CD4-positive, alpha-beta T cell treated with Interleukin-17A for 1 hour (primary cell): Measurements from ENCODE around the gene DOCK1.

Source experiments
- DNase-seq: peaks from one replicate; pipeline ENCODE4 v3.0.0-alpha.2; 2020

DOCK1 gene

DNA sequence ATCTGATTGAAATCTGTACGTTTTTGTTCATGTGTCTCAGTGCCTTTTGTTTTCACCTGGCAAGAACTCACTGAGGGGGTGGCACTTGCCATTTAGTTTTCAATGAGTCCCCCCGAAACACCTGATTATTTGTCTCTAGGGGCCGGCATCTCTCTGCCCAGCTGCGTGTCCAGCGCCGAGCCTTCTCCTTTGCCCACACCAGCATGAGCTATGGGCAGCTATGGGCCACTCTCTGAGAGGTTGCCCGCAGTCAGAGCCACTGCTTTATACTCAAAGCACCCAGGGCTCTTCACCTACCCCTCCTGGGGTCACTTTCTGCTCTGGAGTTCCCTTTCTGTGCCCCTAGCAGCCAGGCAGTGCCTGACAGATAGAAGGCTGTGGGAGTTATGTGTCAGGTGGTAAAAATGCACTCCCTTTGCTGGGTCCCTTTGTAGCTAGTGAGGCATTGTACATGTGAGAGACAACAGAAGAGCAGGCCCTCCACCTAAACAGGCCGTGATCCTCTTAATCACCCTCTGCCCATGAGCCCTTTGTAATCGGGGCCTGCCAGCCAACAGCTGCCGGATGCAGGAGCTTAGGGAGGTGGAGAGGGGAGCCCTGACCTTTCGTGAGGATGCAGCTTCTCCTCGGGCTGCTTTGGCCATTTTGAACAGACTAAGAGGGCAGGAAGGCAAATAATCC, 510.8 kb downstream of the DOCK1 start:
- no peak for DNase-seq

DNA sequence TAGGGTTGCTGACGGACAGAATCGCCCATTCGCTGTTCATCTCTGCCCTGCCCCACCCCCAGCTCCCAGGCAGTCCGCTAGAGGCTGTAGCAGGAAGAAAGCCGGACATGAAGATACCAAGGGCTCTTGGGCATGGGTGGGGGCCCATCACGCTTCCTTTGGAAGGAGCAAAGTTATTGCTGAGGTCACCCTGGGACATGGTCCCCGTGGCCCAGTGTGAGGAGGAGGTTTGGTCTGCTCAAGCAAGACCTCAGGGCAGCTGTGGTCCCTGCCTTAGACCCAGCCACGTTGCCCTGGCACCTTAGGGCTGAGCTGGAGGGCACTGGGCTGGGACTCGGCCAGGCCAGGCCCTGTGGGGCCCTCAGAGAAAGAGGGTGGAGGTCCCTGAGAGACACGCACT, 511.8 kb downstream of the DOCK1 start:
- no peak for DNase-seq

DNA sequence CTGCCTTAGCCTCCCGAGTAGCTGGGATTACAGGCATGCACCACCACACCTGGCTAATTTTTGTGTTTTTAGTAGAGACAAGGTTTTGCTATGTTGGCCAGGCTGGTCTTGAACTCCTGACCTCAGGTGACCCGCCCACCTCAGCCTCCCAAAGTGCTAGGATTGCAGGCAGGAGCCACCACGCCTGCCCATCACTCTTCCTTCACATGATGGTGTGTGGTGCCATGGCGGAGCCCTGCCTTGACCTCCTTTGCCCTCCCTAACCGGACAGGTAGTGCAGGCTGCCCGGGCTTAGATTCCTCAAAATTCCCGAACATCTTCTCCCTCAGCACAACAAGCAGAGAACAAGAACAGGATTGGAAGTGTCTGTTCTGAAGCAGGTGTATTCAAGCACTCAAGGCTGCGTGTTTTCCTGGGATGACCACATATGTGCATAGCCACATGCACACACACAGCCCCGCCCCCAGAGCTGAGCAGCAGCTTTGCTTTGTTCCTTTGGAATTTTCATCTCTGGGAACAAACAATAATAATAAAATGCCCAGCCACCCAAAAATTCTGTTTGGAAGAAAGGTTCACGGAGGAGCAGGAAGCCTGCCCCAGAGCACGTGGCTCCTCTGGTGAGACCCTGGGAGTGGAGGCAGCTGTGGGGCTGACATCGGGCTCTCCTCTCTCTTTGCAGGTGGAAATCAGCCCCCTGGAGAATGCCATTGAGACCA, 512.6 kb downstream of the DOCK1 start:
- no peak for DNase-seq

DNA sequence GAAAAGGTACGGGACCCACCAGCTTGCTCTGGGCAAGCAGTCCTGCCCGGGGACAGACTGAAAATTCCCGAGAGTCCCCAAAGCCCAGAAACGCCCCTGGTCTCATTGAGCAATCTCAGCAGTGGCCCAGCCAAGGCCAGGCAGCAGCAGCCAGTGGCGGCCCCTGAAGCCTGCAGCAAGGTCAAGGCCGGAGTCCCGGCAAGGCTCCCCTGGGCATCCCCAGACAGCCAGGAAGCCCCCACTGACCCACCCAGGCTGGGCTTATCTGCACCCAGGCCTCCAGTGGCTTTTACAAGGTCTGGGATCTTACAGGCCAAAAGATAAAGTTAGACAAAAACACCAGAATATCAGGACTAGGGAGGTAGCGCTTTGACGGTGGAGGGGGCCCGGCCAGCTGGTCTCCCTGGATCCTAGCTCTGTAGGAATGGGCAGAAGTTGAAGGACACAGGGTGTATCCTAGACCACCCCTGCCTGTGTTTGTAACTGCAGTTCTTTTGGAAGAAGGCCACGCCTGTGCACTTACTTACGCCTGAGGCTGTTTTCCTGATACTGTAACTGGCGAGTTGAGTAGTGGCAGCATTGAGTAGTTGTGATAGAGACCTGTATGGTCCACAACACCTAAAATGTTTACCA, 513.4 kb downstream of the DOCK1 start:
- DNase-seq: no peak

DNA sequence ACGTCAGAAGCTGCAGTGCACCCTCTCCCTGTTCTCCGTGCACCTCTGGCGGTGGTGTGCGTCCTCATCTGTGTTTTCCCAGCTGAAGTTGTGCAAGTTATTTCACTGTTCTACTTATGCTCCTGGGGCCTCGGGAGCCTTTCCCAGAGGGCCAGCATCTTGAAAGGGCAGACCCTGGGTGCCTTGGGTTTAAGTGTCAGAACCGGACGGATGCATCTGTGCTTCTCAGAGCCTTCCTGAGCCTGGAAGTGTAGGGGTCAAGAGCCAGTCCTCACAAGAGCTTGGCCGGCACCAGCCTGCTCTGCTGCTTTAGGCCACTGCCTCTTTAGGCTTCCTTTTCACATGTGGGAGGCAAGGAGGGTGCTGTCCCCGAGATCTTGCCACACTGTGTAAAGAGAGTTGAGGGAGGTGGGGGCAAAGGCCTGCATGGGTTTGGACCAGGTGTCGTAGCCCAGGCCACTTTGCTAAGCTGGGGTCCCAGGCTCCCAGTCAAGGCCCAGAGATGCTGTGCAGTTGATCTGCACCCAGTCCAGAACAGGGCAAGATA, 515.0 kb downstream of the DOCK1 start:
- DNase-seq: no peak

DNA sequence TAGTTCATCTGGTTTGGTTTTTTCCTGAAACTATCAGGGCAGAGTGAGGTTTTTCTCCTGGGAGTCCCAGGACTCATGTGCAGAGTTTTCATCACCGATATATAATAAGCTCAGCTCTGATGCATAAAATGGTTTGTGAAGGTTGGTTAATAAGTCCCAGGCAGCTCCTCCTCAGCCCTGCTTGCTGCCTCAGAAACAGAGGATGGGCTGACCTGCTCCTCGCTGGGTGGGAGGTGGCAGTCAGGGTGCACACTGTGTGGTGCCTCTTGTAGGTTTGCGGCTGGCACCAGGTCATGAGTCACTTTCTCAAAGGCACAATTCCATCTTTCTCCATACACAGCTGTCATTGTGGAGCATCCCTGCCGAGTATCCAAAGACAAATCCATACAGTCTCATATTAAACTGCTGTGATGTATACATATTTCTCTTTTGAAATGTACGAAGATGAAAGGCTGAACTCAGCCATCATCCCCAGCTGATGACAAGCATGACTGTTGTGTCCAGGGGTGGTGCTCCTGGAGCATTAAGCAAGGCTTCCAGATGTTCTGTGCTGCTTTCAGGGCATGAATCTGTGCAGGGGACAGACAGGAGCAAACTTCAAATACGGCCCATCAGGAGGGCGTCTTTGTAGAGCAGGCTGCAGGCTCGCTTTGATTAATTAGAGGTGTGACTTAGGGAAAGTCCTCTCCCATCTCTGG, 518.1 kb downstream of the DOCK1 start:
- DNase-seq: no peak

DNA sequence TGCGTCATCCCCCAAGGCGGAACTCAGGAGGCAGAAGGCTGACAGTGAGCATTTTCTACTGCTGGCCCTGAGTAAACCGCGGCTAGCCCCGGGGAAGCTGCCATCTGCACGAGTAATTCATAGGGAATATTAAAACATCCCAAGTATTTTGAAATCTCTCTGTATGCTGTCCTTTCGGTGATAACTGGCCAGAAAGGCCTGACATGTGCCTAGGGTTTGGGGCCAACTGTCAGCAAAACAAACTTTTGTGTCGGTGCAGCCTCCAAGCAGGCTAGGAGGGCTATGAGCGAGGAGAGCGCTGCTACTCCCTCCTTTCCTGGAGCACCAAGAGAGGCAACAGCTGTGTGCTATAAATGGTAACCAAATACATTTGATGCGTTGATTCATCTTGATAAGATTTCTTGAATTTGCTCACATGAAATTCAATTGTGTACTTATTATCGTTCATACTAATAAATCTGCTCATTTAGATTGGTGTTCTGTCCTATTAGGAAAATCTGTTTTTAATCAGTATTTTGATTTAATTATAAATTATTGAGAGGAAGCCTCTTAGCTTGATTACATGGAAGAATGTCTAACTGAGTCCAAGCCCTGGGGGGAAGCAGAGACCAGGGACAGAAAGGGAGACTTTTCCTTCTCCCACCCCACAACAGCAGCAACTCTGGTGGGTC, 519.5 kb downstream of the DOCK1 start:
- no peak for DNase-seq

DNA sequence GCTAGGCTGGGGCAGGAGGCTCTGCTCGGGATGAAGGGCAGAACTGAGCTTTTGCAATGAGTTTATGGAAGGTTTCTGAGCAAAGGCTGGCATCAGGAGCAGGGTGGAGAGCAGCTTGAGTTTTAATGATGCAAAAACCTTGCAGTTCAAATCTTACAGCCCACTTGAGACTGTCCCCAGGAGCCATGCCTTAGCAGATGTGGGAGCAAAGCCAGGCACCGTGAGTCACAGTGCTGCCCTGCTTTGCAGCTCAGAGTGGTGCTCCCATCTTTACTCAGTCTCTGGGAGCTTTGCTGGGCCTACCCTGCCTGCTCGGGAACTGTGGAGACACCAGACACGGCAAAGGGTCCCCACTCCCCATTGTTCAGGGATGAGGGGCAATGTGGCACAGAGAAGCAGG, 521.5 kb downstream of the DOCK1 start:
- DNase-seq: no peak

DNA sequence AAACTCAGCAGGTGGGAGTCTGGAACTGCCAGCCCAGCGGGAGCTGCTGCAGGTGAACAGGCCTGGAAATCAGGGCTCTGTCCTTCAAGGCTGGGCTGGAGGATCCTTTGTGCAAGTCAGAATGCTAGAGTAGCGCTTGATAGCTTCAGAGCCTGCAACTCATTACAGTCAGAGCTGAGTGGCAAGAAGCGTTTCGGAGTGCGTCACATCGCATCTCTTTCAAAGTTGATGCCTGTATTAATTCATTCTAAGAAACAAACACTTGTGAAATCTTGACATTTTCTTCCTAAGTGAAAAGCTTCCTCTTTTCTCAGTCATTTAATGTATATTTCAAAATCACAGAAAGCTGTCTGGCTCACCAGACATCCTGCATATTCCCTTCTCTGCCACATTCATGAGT, 522.7 kb downstream of the DOCK1 start:
- DNase-seq: no peak

DNA sequence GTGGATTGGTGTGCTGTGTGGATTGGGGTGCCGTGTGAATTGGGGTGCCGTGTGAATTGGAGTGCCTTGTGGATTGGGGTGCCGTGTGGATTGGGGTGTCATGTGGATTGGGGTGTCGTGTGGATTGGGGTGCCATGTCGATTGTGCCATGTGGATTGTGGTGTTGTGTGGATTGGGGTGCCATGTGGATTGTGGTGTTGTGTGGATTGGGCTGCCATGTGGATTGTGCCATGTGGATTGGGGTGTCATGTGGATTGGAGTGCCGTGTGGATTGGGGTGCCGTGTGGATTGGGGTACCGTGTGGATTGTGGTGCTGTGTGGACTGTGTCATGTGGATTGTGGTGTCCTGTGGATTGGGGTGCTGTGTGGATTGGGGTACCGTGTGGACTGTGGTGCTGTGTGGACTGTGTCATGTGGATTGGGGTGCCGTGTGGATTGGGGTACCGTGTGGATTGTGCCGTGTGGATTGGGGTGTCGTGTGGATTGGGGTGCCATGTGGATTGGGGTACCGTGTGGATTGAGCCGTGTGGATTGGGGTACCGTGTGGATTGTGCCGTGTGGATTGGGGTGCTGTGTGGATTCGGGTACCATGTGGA, 523.3 kb downstream of the DOCK1 start:
- no peak for DNase-seq

DNA sequence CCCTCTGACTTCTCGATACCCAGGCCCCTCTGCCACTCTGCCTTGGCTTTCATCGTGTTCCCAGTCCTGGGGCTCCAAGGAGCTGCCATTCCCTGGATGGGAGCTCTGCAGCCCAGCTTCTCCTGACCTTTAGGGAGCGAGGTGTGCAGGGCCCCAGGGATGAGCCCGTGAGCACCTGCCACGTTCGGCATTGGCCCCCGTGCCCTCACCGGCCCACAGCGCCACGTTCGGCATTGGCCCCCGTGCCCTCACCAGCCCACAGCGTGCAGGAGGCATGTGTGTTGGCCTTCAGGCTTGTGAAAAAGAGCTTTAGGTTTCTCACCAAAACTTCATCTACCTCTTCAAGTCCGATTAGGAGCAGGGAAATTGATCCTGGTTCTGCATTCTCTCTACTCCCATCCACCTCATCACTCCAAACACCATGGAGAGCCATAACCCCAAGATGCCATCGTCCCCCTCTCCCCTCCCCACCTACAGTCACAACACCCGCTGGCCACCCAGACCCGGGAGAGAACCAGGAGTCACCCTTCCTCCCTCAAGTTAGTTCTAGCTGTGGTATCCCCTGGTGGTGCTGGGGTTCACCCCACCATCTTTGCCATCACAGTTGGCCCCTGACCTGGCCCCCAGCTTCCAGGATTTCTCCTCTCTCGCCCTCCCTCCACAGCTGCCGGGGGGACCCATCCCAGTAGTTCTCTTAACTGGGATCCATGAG, 524.5 kb downstream of the DOCK1 start:
- no peak for DNase-seq

DNA sequence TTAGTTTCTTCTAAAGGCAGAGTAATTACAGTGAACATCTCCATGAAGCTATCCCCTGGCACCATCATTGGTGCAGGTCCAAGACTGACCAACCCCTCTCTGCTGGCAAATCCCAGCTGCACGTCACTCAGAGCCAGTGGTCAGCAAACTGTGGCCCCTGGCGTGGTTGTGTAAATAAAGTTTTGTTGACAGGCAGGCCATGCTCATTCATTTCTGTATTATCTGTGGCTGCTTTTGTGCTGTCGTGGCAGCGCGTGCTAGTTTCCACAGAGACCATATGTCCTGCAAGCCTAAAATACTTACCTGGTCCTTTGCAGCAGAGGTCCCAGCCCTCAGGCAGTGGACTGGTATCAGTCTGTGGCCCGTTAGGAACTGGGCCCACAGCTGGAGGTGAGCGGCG, 526.3 kb downstream of the DOCK1 start:
- DNase-seq: no peak

DNA sequence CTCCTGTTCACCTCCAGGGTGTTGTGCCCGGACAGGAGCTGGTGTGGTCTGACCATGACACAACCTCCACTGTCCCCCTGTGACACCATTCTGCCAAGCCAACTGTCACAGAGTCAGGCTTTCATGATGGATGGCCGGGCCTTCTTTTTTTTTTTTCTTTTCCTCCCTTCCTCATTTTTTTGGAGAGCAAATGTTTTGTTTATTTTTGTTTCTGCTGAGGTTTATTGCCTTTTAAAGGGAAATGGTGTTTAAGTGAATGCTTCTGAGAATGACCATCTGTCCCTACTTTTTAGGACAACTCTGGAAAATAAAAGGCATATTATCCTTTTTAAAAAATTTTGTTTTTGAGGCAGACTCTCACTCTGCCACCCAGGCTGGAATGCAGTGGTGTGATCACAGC, 528.8 kb downstream of the DOCK1 start:
- DNase-seq: no peak

DNA sequence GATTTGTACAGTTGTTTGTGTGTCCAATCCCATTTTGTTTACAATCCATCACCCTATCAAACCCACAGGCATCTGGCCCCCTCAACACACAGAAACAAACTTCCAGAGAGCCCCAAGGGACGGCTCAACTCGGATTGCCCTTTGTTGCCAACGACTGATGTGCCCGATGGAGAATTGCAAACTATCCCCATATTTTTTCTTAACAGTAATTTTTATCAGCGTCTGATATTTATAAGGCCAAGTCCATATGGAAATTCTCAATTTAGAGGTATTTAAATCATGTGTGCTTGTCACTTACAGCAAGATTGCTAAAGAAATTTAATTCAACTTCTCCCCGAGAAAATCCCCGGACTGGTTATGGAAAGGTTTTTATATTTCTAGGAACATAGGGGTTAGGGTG, 530.0 kb downstream of the DOCK1 start:
- DNase-seq: no peak

DNA sequence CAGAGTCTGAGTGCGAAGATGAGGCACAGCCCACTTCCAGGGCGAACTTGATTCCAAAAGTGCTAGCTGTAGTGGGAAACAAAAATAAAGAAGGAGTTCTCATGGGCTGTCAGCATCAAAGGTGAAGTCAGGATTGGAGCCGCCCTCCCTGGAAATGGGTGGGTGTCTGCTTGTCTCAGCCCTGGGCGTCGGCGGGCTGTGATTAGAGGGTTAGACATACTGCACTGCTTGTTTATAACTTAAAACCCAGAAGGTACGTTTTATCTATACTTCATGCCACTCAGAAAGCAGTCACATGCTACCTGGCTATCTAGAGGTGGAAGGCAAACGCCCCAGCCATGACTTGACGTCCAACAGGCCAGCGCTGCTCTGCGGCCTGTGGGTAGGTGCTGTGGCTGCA, 535.1 kb downstream of the DOCK1 start:
- no peak for DNase-seq

DNA sequence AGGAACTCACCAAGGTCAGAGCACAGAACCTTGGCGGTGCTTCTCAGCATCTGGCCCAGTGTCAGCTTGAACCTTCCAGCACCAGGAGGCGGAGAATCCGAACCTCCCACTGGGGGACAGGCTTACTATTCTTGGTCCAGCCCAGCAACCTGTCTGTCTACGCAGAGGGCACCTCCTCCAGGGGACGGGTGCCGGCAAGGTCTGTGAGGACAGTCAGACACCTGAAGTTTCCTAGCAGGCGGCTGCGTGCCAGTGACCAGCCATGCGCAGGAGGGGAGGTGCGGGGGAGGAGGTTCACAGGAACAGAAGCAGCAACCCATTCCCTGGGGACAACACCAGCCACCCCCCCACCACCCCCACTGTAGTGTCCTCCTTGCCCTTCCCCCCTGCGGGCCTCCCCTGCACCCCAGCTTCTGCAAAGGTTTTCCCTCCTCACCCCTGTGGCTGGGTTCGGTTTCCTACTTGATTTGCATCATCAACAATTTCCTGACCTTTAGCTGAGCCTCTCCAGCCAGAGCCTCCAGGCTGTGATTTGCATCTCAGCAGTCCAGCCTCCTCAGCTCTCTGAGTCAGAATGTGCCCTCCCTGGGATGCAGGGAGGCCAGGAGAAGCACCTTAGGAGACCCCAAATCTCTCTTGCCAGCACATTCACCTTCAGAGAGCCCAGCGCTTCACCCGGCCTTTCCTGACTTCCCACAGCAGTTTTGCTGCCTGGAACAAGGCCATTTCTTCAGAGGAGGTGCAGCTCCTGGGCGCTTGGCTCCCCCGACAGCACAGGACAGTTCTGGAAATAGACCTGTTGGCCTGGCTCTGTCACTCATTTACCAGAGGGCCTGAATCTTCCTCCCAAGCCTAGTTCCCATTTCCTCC, 536.4 kb downstream of the DOCK1 start:
- no peak for DNase-seq

DNA sequence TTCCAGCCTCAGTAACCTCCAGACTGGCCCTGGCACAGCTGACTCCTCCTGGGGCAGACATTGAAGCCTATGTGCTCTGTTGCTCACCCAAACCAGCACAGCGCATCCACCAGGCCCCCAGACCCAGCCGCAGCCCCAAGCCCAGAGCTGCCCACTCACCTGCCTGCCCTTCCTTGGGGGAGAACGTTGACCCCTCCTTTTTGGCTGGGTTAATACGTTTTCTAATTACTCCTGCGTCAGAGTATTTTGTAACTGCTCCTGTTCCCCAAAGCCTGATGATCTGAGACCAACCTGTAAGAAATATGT, 536.9 kb downstream of the DOCK1 start:
- no peak for DNase-seq

DNA sequence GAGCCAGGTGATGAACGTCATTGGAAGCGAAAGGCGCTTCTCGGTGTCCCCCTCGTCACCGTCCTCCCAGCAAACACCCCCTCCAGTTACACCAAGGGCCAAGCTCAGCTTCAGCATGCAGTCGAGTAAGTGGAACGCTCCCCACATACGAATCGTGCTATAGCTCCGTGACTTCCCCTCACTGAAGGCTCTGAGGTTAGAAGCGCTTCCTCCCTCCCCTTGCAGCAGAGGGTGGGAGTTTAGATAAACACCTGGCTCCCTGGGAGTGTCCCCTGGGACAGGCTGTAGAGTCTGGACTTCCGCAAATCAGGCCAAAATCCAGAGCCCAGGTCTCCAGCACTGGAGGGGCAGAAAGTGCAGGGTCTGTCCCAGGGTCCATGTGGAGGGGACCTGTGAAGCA, 538.9 kb downstream of the DOCK1 start:
- no peak for DNase-seq

DNA sequence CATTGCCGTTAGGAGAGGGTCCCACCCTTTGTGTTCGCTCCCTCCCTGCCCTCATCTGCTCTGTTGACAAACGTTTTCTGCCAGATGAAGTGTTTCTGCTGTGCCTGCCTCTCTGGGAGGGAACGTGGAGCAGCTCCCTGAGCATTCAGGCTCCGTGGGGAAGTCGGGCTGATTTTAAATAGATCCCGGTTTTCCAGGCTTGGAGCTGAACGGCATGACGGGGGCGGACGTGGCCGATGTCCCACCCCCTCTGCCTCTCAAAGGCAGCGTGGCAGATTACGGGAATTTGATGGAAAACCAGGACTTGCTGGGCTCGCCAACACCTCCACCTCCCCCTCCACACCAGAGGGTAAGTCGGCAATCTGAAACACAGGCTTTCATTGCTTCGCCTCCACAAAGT, 542.0 kb downstream of the DOCK1 start:
- no peak for DNase-seq

DNA sequence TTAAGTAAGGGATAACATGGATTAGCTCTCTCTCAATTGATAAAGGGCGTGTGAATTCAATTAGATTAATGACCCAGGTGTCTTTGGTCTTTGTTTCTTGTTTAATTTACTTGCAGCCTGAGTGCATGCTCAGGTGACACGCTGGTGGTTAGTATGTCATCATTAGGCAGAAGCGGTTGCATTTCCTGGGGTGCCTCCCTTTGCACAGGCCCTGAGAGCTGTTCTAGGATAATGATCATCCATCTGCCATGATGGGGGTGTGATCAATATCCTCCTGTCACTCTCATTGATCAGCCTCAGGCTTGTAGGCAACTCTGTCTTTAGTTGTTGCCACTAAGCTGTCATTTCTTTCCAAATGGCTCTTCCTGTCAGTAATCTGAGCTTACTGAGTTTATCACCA, 544.3 kb downstream of the DOCK1 start:
- DNase-seq: no peak

DNA sequence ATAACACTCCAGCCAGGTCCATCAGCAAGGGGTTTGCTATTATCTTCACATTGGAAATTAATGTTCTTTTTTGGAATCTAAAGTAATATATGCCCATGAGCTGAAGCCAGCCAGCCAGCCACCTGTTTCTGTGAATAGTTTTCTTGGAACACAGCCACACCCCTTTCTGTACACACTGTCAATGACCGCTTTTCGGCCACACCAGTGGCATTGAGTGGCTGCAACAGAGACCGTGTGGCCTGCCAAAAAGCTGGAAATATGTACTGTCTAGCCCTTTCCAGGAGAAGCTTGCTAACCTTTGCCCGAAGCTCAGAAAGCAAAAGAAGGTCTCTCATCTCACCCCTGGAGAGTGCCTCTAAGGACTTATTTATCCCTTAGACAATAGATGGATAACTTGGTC, 545.4 kb downstream of the DOCK1 start:
- DNase-seq: no peak
